HUES6 (cell line): ENCODE measurements around the gene TBC1D22A.

Source experiments
- H3K27ac ChIP-seq: 2 replicates; pipeline ENCODE4 v1.7.0; 2013; ENCODE audit warnings: low read depth, mild to moderate bottlenecking, low read length, inconsistent platforms
- H3K27me3 ChIP-seq: 2 replicates; pipeline ENCODE4 v1.6.1; 2013; ENCODE audit warnings: low read length; ENCODE audit not compliant: control insufficient read depth, insufficient read depth
- H3K36me3 ChIP-seq: 2 replicates; pipeline ENCODE4 v1.6.1; 2013; ENCODE audit warnings: low read length; ENCODE audit not compliant: control insufficient read depth, insufficient read depth
- H3K4me1 ChIP-seq: 2 replicates; pipeline ENCODE4 v1.6.1; 2013; ENCODE audit warnings: low read length; ENCODE audit not compliant: control insufficient read depth, insufficient read depth
- H3K4me3 ChIP-seq: 2 replicates; pipeline ENCODE4 v1.5.1; 2013; ENCODE audit warnings: low read depth, low read length
- H3K9ac ChIP-seq: one replicate; pipeline ENCODE4 v1.6.1; 2013; ENCODE audit warnings: mild to moderate bottlenecking, low read length
- H3K9me3 ChIP-seq: 2 replicates; pipeline ENCODE4 v1.6.1; 2013; ENCODE audit warnings: low read depth, low read length; ENCODE audit not compliant: control insufficient read depth, insufficient read depth

Gene TBC1D22A

DNA sequence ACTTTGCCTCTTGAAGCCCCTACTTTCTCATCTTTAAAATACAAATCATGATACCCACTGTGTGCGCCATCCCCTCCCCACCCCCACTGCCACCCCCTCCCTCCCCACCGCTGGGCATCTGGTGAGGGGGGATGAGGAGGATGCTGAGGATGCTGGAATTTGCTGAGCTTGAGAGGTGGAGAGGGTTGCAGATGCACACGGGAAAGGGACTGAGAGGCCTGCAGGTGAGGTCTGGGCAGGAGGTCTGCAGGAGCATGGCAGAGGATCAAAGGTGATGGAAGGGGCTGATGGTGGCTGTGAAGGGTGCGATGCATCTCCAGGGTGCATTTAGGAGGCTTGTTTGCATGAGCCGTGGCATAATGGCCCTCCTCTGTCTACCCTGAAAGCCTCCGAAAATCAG, 7.6 kb upstream of the TBC1D22A start:
- Histone ChIP-seq H3K27me3 (no peaks in the 10 kb centered on the region), H3K9me3 (peaks cover 37% of the 10 kb centered on the region), H3K4me3 (no peak overlapping the region), H3K27ac (no peak overlapping the region), H3K36me3 (peaks cover 5% of the 10 kb centered on the region; the same call in 1 of the 2 replicates), H3K9ac (no peak overlapping the region), H3K4me1 (no peaks in the 10 kb centered on the region)

DNA sequence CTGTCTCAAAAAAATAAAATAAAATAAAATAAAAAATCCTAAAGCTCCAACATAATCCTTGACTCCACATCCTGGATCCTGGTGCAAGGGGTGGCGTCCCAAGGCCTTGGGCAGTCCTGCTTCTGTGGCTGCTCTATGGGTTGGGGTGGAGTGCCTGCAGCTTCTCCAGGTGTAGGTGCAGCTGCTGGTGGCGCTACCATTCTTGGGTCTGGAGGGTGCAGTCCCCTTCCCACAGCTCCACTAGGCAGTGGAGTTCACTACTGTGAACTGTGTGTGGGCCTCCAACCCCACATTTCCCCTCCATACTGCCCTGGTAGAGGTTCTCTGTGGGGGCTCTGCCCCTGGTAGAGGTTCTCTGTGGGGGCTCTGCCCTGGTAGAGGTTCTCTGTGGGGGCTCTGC, 6.9 kb upstream of the TBC1D22A start:
- no peak overlapping the region for H3K4me3 ChIP-seq
- H3K27ac ChIP-seq, result no peak overlapping the region
- no peaks in the 10 kb centered on the region for H3K4me1 ChIP-seq
- no peaks in the 10 kb centered on the region for H3K27me3 ChIP-seq
- H3K9ac ChIP-seq, result no peak overlapping the region
- peaks cover 37% of the 10 kb centered on the region for H3K9me3 ChIP-seq
- peaks cover 8% of the 10 kb centered on the region for H3K36me3 ChIP-seq

DNA sequence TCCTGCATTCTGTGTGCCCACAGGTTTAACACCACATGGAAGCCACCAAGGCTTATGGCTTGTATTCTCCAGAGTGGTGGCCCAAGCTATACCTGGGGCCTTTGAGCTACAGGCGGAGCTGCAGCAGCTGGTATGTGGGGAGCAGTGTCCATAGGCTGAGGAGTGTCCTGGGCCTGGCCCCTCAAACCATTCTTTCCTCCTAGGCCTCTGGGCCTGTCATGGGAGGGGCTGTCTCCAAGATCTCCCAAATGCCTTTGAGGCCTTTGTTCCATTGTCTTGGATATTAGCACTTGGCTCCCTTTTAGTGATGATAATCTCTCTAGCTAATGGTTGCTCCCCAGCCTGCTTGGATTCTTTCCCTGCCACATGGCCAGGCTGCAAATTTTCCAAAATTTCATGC, 6.4 kb upstream of the TBC1D22A start:
- H3K27me3 ChIP-seq, result no peaks in the 10 kb centered on the region
- H3K4me3 ChIP-seq, result no peak overlapping the region
- H3K9ac ChIP-seq, result no peak overlapping the region
- no peaks in the 10 kb centered on the region for H3K4me1 ChIP-seq
- peaks cover 14% of the 10 kb centered on the region for H3K36me3 ChIP-seq
- peaks cover 37% of the 10 kb centered on the region for H3K9me3 ChIP-seq
- H3K27ac ChIP-seq, result no peak overlapping the region

DNA sequence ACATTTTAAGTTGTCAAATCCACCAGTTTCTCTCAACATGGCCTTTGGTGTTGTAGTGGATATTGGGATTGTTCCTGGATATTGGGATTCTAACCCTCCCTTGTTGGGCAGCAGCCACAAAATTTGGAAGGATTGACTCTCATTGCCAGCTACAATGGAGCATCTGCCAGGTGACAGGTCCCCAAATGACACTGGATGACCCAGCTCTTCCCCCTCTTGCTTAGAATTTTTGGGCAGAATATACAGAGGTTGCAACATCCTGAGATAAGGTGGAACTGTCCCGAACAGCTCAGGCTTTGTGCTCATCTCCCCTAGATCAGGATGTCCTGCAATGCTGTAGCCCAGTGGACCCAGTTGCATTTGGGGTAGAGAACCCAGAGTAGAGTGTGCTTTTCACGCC, 5.3 kb upstream of the TBC1D22A start:
- peaks cover 37% of the 10 kb centered on the region for H3K9me3 ChIP-seq
- peaks cover 14% of the 10 kb centered on the region for H3K36me3 ChIP-seq
- no peak overlapping the region for H3K9ac ChIP-seq
- no peak overlapping the region for H3K27ac ChIP-seq
- H3K4me1 ChIP-seq, result 0 out of 2 replicates have a peak, but pooled peaks cover 5% of the 10 kb centered on the region
- no peaks in the 10 kb centered on the region for H3K27me3 ChIP-seq
- no peak overlapping the region for H3K4me3 ChIP-seq

DNA sequence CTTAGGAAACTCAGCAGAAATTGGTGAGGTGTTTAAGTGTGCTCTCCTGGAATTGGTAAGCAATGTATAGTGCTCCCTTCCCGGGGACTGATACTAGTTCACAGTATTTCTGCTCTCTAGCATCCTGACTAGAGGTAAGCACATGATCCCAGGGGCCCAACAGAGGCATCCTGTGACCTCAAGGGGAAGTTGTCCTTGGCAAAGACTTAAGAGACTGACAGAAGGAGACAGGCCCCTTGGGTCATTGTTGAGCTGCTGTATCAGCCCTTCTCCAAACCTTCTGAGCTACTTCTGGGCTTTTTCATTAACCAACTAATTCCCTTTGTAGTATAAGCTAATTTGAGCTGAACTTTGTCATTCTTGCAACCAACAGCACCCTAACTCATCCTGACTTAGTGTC, 4.3 kb upstream of the TBC1D22A start:
- no peak overlapping the region for H3K27ac ChIP-seq
- no peaks in the 10 kb centered on the region for H3K27me3 ChIP-seq
- no peak overlapping the region for H3K9ac ChIP-seq
- peaks cover 37% of the 10 kb centered on the region for H3K9me3 ChIP-seq
- H3K36me3 ChIP-seq, result peaks cover 14% of the 10 kb centered on the region
- no peak overlapping the region for H3K4me3 ChIP-seq
- H3K4me1 ChIP-seq, result 0 out of 2 replicates have a peak, but pooled peaks cover 5% of the 10 kb centered on the region

DNA sequence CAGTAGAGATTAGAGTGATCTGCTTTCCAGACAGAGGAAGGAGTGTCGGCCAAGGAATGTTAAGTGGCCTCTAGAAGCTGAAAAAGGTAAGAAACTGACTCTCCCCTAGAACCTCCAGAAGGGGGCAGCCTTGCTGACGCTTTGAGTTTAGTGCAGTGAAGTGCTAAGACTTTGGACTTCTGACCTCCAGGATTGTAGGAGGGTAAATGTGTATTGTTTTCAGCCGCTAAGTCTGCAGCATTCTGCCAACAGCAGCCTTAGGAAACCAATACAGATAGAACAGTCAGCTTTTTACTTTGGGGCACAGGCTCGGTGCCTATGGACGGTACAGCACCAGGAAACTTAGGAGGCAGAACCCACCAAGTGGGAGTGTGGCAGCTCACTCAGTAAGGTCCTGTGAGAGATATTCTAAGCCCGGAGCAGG, 3.6 kb upstream of the TBC1D22A start:
- H3K27me3 ChIP-seq, result no peaks in the 10 kb centered on the region
- no peak overlapping the region for H3K4me3 ChIP-seq
- no peak overlapping the region for H3K27ac ChIP-seq
- H3K9ac ChIP-seq, result no peak overlapping the region
- H3K36me3 ChIP-seq, result peaks cover 14% of the 10 kb centered on the region
- peaks cover 8% of the 10 kb centered on the region; the same call in 1 of the 2 replicates for H3K4me1 ChIP-seq
- peaks cover 31% of the 10 kb centered on the region for H3K9me3 ChIP-seq

DNA sequence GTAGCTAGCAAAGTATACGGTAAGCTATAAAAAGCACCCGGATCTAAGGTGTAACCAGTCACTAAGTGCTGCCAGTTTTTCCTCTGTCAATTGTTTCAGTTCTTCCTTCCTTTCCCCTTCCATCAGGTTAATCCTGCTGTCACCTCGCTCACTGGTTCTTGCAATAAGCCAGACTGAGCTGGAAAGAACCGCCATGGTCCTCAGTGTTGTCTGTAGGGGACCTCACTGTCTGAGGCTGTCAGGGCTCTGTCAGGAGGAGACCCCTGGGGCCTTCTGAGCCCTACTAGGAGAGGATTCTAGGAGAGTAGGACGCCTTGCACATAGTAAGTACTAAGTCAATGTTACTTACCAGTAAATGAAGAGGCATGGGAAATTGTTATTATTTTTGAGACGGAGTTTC, 1.4 kb upstream of the TBC1D22A start:
- H3K27me3 ChIP-seq, result no peaks in the 10 kb centered on the region
- peaks cover 20% of the 10 kb centered on the region for H3K36me3 ChIP-seq
- peak overlapping the region; percentile 98 for H3K4me3 ChIP-seq
- H3K4me1 ChIP-seq, result peaks cover 8% of the 10 kb centered on the region; the same call in 1 of the 2 replicates
- H3K27ac ChIP-seq, result no peak overlapping the region
- peak overlapping the region; percentile 12 for H3K9ac ChIP-seq
- peaks cover 15% of the 10 kb centered on the region for H3K9me3 ChIP-seq

DNA sequence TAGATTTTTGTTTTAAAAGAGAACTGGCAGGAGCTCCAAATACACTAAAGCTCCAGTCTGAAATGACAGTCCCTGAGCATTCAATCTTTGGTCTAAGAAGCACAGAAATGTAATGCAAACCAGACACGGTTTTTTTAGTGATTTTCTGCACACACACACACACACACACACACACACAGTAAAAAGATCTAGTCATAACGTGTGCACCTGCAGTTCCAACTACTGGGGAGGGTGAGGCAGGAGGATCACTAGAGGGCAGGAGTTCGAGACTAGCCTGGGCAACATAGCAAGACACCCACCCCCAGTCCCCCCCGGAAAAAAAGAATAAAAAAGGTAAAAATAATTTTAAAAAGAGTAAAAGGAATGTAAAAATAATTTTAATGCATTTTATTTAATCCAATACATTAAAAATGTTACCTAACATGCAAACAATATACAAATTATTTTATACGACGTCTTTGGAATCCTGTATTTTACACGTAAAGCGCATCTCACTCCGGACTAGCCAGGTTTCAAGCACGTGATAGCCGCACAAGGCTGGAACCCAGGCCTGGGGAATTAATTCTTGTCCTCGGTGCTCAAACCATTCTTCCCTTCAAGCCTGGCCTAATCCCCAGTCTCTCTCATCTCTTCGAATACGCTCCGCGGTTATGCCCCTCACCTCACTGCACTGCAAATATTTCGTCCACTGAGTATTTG, 762 bp upstream of the TBC1D22A start:
- Histone ChIP-seq H3K27ac (peak overlapping the region; percentile 97), H3K9me3 (peaks cover 8% of the 10 kb centered on the region), H3K36me3 (peaks cover 21% of the 10 kb centered on the region), H3K9ac (peak overlapping the region; percentile 98), H3K4me1 (peaks cover 8% of the 10 kb centered on the region; the same call in 1 of the 2 replicates), H3K27me3 (no peaks in the 10 kb centered on the region), H3K4me3 (peak overlapping the region; percentile 98)

DNA sequence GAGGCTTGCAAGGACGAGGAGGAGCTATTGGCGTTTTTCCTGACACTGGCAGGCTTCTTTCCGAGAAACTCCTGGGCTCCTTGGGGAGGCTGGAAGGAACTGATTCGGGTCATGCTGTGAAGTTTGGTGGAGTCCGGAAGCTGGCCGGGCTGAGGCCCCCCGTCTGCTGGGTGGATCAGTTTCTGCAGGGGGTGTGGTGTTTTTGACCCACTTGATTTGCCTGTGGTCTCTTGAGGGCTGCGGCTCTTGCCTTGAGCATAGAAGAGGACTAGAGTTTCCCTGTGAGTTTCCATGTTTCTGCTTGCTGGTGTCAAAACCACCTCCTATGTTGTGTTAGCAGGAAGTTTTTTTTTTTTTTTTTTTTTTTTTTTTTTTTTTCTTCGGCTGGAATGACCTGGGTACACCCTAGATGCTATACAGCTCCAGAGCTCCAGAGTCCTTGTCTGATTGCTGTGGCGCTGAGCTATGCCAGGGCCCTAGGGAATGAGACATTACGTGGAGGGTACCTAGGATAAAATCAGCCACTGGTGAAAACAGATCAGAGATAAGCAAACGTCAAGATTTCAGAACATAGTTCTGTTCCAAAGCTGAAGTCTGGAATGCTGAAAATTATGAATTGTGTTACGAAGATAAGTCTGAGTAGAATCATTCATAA, 728 bp downstream of the TBC1D22A start:
- peaks cover 8% of the 10 kb centered on the region; the same call in 1 of the 2 replicates for H3K4me1 ChIP-seq
- H3K9ac ChIP-seq, result peak overlapping the region; percentile 98
- peak overlapping the region; percentile 97; the same call in 1 of the 2 replicates for H3K27ac ChIP-seq

DNA sequence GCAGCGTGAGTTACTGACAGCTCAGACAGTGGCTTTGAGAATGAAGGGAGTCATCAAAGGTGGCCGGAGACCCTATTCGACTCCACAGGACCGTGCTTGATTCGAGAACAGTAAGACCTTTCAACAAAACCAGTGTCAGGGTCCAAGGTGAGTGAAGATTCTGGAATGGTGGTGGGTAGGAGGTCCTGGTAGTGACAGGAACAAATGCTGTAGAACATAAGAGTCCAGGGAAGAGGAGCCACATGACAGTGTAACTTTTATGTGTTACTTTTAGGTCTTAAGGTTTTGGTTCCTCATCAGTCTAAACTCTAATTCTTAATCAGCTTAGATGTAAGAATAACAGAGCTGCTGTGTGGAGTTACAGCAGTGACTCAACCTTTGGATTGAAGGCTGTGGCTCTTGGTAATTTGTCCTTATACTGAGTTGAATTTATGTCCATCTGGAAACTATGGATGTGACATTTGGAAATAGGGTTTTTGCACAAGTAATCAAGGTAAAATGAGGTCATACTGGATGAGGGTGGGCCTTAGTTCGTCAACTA, 1.8 kb downstream of the TBC1D22A start:
- no peaks in the 10 kb centered on the region for H3K9me3 ChIP-seq
- peaks cover 18% of the 10 kb centered on the region for H3K36me3 ChIP-seq
- peaks cover 8% of the 10 kb centered on the region; the same call in 1 of the 2 replicates for H3K4me1 ChIP-seq
- H3K27ac ChIP-seq, result no peak overlapping the region
- no peak overlapping the region for H3K9ac ChIP-seq
- no peak overlapping the region for H3K4me3 ChIP-seq
- H3K27me3 ChIP-seq, result no peaks in the 10 kb centered on the region

More for the DNA sequence above, 728 bp downstream of the TBC1D22A start:
- no peaks in the 10 kb centered on the region for H3K9me3 ChIP-seq
- H3K36me3 ChIP-seq, result peaks cover 18% of the 10 kb centered on the region
- no peaks in the 10 kb centered on the region for H3K27me3 ChIP-seq
- peak overlapping the region; percentile 98 for H3K4me3 ChIP-seq
